NB4 (cell line): ENCODE results near the gene DYSF.

Source experiments
- DNase-seq: peaks from one replicate; pipeline ENCODE4 v3.0.0; 2010; ENCODE audit warnings: low read depth
- H3K4me3 ChIP-seq: one replicate; pipeline ENCODE4 v1.5.1; 2011; ENCODE audit warnings: mild to moderate bottlenecking, low read depth, low read length, moderate library complexity
- MYC ChIP-seq: IDR thresholded peaks from 2 replicates; pipeline ENCODE4 v1.6.1; 2011; ENCODE audit warnings: low read depth, low read length
- POLR2A ChIP-seq: IDR thresholded peaks from 2 replicates; pipeline ENCODE4 v1.6.1; 2011; ENCODE audit warnings: mild to moderate bottlenecking; ENCODE audit not compliant: insufficient read length; ENCODE audit errors: extremely low read depth
- TF ChIP-seq, protein P1 (sequence below): IDR thresholded peaks from one replicate; pipeline ENCODE4 v1.5.1; 2012; ENCODE audit warnings: low read depth, low read length
- TF ChIP-seq, protein P2 (sequence below): IDR thresholded peaks from 2 replicates; pipeline ENCODE4 v1.6.1; 2011; ENCODE audit warnings: low read depth, low read length

Gene DYSF

DNA sequence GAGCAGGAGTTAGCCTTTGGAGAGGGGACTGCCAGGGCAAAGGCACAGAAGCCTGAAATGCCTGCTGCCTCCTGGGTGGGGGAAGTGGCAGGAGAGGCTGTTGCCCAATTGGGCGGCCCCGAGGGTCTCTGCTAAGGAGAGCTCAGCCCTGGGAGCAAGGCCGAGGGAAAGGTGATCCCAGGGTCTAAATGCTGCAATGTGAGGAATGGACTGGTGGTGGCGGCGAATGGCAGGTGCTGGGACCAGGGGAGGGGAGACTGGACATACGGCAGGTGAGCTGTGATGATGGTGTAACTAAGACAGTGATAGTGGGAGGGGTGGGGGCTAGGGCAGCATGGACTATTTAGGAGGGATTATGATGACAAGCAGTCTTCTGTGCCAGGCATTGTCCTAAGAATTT is 104.0 kb downstream of the DYSF start:
- DNase-seq = no peak
- no peak overlapping the region for H3K4me3 ChIP-seq
- no peak for TF ChIP-seq POLR2A
- TF ChIP-seq, protein P1, sequence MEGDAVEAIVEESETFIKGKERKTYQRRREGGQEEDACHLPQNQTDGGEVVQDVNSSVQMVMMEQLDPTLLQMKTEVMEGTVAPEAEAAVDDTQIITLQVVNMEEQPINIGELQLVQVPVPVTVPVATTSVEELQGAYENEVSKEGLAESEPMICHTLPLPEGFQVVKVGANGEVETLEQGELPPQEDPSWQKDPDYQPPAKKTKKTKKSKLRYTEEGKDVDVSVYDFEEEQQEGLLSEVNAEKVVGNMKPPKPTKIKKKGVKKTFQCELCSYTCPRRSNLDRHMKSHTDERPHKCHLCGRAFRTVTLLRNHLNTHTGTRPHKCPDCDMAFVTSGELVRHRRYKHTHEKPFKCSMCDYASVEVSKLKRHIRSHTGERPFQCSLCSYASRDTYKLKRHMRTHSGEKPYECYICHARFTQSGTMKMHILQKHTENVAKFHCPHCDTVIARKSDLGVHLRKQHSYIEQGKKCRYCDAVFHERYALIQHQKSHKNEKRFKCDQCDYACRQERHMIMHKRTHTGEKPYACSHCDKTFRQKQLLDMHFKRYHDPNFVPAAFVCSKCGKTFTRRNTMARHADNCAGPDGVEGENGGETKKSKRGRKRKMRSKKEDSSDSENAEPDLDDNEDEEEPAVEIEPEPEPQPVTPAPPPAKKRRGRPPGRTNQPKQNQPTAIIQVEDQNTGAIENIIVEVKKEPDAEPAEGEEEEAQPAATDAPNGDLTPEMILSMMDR = no peak
- TF ChIP-seq MYC = no peak
- TF ChIP-seq, protein P2, sequence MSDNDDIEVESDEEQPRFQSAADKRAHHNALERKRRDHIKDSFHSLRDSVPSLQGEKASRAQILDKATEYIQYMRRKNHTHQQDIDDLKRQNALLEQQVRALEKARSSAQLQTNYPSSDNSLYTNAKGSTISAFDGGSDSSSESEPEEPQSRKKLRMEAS = no peak

DNA sequence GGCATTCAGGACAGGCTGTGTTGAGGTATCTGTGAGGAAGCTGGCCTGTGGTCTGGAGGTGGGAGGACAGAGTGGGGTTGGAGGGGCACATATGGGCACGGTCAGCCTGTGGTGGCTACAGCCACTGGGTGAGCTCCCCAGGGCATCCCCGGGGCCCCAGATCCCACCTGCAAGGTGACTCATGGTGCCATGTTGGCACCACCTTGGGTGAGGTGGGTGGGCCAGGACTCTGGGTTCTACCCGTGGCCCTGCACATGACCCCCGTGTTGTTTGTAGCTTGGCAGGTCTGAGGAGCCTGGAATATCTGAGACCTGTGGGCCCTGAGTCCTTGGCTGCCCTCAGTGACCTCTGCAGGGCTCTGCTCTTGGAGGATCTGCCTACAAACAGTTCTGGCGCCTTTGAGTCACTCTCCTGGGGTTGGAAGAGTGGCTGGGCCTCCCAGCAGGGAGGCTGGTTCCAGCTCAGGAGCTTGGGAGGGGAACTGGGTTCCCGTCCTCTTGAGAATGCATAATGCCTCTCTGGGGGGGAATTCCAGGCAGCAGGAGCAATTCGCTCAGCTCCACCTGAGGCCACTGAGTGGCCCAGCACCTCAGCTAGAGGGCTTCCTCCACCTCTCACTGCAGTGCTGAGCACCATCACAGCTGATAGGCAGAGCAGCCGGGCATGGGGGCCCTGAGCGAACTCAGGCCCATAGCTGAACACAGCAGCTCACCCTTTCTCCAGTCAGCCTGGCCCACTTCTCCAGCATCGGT is 105.1 kb downstream of the DYSF start:
- no peak for DNase-seq
- TF ChIP-seq, protein P1 = no peak
- no peak for TF ChIP-seq MYC
- TF ChIP-seq POLR2A = no peak
- no peak overlapping the region for H3K4me3 ChIP-seq

DNA sequence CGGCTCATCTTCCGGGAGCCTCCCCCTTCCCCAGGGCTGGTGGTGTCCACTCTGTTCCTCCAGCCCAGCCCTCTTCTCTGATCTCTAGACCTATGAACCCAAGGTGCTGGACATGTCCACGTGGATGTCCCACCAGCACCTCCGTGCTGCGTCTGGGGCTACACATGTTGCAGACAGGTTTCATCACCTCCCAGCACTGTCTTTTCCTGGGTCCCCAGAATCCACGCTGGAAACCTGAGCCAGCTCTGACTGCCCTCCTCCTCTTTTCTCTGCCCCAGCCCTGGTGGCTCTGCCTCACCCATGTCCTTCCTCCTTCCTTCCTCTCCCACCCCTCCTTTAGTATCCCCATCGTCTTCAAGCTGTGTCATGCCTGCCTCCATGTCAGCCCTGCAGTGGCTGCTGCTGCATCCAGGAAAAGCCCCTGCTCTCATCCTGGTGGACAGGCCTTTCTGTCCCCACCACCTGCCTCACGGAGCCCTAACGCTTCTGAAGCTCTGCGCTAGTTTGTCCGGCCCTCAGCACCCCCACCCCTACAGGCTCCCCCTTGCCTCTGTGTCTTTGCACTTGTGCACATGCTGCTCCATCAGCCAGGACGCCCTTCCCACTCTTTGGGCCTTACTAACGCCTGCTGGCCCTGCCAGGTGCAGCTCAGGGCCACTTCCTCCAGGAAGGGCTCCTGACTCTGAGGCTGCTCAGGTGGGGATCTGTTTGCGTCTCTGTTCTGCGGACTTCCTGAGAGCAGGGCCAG is 105.9 kb downstream of the DYSF start:
- TF ChIP-seq, protein P1 = no peak
- TF ChIP-seq MYC = no peak
- TF ChIP-seq, protein P2 = no peak
- TF ChIP-seq POLR2A = no peak
- no peak for DNase-seq
- no peak overlapping the region for H3K4me3 ChIP-seq

DNA sequence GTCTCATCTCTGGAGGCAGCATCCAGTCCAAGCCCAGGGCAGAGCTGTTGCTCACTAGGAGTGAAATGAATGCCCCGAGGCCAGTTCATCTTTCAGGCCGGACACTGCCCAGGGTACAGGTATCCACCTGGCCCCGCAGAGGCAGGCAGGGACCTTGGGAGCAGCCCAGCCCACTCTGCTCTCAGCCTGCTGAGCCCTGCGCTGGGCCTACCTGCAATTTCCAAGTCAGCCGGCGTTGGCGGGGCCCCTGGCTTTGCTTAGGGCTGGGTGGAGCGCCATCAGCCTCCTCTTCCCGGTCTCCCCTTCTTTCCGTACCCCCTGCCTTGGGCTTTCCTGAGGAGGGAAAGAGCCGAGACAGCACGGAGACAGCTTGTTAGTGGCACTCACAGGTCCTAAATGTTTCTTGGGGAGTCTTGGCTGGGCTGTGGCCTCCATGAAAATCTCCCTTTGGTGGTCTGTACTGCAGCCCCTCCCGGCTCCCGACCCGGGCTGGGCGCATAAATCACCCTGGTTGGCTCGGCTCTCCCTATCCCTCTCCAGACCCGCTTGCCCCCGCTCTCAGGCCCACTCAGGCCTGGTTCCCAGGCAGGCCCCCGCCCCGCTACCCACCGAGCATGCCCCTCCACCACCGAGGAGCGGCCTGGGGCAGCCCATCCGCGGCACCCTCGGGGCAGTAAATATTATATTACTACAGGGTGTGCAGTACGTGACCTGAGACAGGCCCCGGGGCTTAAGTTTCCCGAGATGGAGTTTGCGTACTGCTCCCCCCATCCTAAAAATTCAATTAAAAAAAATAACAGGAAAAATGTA is 106.7 kb downstream of the DYSF start:
- DNase-seq = no peak
- TF ChIP-seq, protein P2 = no peak
- TF ChIP-seq POLR2A (no peak), MYC (no peak)
- TF ChIP-seq, protein P1 = no peak
- no peak overlapping the region for H3K4me3 ChIP-seq

DNA sequence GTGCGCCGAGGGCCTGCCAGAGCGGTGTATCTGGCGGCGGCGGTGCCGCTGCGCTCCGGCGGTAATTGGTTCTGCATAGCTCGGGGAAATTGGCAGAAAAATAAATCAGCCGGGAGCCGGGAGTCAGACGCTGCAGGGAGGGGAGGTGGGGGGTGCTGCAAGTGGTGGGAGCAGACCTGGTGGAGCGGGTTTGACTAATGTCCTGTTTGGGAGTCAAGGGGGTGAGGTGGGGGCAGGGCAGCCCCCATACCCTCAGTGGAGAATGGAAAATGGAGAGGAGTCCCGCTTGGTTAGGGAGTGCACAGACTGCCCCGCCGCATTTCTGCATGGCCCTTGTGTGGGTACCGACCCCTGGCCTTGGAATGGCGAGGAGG is 107.3 kb downstream of the DYSF start:
- TF ChIP-seq POLR2A (no peak), MYC (no peak)
- TF ChIP-seq, protein P2 = no peak
- DNase-seq = no peak
- no peak overlapping the region for H3K4me3 ChIP-seq
